Stimulated activated CD8-positive, alpha-beta memory T cell treated with anti-CD3 and anti-CD28 coated beads, Interleukin-12 subunit alpha, Interleukin-12 subunit beta, amount 100 ng/mL, for 24 hours (primary cell): ENCODE measurements around the gene KIF18B.

ENCODE experiments used
- DNase-seq: peaks from one replicate; pipeline ENCODE4 v3.0.0-alpha.2; 2020; ENCODE audit errors: extremely low read depth

KIF18B gene

DNA sequence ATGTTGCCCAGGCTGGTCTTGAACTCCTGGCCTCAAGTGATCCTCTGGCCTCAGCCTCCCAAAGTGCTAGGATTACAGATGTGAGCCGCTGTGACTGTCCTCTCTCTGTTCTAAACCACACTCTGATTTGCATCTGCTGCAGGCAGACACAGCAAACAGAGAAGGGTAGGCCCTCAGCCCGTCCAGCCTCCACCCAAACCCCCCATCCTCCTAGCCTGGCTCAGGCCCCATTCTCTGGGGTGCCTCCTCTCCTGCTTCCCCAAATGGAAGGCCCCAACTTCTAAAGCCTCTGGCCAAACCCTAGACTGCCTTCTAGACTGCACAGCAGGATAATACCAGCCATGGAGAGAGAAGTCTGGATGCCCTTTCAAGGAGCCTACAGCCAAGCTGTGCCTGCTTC lies 28.2 kb downstream of the KIF18B start:
- no peak for DNase-seq

DNA sequence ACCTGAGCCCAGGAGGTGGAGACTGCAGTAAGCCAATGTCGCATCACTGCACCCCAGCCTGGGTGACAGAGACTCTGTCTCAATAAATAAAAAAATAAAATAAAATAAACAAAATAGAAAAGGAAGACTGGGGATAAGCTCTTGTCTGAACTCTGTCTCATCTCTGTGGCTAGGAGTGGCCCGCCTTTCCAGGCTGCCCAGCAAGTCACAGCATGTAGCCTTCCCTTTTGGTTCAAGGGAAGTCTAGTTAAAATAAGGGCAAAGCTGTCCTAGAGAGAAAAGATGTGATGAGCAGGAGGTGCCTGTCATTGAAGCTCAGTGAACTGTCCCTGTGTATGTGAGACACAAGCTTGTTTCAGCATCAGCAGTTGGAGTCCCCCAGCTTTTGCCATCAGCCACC lies 29.6 kb downstream of the KIF18B start:
- no peak for DNase-seq

GRCh38 chr17:44917456-44917855 lies 30.1 kb downstream of the KIF18B start:
- no peak for DNase-seq

DNA sequence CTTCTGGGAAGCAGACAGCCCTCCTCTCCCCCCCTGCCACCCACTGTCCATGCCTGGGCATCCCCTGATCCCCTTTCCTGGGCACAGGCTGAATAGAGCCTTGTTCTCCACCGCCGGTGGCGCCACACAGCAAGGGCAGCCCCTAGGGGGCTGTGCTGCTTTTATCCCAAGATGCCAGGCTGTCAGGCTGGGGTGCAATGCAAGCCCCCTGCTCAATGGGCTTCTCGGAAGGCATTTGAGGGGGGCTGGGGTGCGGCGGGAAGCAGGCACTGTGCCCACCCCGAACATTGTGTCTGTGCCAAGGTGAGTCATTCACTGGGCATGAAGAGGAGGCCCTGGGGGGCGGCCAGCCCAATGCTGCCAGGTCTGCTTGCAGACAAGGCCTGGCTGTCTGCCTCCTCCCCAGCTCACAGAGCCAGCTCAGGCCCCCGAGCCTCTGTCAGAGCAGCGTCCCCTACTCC lies 30.8 kb downstream of the KIF18B start:
- DNase-seq: no peak

- DNase-seq: no peak
These were observed 31.5 kb downstream of the KIF18B start for GRCh38 chr17:44915862-44916780.

DNA sequence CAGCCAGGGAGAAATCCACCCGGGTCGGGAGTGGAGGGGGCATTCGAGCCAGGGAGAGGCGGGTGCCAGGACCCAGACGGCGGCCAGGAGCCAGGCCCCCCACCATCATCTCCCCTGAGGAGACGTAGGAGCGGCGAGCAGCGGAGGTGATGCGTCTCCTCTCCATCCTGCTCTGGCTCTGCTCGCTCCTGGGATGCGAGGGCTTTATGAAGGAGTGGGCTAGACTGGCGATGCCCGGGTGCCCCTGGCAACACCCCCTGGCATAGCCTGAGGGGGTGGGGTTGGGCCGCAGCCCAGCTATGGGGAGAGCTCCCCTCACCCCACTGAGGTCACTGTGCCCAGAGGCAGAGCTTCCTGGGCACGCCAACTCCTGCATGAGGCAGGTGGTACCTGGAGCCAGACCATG lies 32.2 kb downstream of the KIF18B start, which contains the start of gene GFAP:
GFAP (minus strand) TSS at position 180 of the 406 bp plus-strand sequence; CDS start at position 166, 14 bp downstream.
- DNase-seq: no peak

DNA sequence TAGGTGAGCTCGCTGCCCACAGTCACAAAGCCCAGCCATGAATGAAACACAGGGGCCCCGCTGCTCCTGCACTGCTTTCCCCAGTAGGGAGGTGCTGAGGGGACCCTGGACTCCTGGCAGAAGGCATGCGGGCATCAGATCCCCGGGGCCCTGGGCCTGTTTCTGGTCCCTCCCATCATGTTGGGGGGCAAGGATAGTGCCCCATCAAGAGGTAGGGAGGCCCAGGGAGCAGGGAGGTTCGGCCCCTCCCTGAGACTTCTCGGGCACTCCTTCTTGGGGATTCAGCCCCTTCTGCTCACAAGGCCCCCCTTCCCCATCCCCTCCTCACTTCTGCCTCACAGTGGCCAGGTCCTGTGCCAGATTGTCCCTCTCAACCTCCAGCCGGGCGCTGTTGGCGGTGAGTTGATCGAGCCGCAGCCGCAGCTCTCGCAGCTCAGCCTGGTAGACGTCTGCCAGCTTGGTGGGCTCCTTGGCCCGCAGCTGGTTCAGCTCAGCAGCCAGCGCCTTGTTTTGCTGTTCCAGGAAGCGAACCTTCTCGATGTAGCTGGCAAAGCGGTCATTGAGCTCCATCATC lies 32.8 kb downstream of the KIF18B start:
- no peak for DNase-seq

DNA sequence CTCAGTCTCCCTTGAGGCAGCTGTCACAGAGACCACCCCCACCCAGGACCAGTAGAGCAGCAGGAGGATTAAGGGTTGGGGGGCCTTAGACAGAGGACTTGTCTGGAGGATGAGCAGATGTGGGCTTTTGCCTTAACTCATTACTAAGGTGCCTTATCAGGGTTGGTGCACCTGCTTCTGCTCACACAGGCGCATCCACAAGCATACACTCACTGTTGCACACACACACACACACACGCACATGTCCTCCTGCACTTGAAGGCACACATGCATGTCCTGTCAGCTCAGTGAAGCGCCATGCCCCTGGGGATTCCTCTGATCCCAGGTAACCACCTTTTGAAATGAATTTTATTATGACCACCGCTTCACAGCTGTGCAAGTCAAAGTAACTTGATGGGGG lies 33.4 kb downstream of the KIF18B start:
- no peak for DNase-seq

DNA sequence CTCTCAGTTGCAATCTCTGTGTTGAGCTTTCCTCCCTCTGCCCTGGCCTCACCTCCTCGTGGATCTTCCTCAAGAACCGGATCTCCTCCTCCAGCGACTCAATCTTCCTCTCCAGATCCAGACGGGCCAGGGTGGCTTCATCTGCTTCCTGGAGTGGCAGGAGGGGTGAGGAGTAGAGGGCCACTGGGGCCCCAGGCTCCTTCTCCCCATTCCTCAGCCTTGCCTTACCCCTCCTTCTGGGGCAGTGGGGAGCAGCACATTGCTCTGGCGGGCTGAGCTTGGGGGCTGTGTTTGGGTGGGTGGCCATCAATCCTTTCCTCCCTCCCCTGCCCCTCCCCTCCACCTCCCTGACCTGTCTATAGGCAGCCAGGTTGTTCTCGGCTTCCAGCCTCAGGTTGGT lies 33.9 kb downstream of the KIF18B start:
- DNase-seq: no peak

DNA sequence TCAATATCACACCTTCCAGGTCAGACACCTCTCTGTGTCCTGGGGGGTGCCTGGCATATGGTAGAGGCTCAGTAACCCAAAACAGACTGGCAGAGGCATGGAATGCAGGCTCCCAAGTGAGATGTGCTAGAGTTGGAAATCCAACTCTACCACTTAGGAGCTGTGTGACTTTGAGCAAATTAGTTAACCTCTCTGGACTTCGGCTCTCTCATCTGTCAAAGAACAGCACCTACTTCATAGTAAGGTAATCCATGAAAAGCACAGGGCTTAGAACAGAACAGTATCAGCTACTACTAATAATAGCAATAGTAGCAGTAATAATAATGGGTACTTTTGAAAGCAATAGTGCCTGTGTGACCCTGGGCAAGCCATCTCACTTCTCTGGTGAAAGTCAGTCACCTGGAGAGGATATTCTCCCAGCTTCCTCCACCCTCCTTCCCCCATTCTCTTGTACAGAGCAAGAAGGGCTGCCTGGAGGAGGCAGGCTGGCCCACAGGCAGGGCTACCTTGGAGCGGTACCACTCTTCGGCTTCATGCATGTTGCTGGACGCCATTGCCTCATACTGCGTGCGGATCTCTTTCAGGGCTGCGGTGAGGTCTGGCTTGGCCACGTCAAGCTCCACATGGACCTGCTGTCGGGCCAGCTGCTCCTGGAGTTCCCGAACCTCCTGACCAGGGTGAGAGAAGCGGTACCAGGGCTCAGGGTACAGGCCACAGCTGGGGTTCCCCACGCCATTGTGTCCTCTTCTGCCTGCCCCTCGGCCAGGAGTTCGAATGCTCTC lies 34.6 kb downstream of the KIF18B start:
- DNase-seq: no peak

DNA sequence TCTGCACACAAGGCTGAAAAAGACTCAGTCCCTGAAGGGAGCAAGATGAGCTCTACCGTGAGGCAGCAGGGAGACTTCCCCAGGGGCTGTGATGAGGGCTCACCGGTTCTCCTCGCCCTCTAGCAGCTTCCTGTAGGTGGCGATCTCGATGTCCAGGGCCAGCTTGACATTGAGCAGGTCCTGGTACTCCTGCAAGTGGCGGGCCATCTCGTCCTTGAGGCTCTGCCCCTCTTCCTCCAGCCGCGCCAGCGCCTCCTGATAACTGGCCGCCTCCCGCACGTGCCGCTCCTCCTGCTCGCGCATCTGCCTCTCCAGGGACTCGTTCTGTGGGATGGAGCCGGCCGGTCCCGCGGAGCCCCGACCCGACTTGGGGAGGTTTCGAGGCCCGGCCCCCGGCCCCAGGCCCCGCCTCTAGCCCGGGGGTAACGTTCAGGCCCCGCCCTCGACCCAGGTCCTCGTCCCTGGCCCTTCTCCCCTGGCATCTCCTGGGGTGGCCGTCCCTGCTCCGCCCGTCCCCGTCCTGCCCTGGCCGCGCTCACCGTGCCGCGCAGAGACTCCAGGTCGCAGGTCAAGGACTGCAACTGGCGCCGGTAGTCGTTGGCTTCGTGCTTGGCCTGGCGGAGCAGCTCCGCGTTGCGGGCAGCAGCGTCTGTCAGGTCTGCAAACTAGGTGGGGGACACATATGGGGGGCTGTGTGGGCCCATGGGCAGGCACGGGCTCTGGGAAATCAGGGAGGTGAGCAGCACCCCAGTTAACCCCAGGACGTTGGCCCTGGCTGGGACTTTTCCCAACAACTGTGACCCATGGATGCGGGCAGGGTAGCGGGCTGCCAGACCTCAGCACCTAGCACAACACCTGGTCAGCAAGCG lies 36.2 kb downstream of the KIF18B start:
- no peak for DNase-seq

DNA sequence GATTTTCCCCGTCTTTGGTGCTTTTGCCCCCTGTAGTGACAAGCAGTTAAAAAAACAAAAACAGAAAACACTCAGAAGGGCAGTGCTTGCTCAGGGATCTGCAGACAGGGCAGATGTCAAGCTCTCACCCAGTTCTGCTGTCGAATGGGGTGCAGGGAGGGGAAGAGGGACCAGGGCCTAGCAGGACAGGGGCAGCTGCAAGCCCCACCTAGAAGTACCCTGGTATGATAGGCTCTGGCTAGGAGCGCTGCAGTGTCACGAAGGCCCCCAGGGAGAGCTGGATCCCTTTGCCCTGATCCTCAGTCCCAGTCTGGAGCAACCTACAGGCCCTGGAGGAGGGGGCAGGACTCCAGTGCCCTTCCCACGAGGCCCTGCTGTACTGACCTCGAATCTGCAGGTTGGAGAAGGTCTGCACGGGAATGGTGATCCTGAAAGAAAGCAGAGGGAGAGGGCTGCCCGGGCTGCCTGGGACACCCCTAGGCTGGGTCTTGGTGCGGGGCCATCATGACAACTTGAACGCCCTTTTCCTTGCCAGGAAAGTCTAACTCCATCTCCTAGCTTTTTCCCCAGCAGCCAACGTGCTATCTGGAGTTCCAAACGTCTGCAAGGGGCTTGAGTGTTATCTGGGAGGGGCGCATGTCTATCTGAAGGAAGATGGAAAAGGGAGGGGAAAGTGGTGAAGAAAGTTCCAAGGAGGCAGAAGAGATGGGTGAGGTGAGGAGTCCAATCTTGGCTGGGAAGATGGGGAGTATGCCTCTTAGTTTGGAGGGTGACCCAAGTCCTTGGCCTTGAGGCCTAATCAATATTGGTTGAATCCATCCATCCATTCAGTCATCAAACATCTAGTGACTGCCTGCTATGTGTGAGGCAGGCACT lies 37.1 kb downstream of the KIF18B start:
- no peak for DNase-seq

- DNase-seq: no peak
These were observed 37.9 kb downstream of the KIF18B start for GRCh38 chr17:44909681-44910144.

DNA sequence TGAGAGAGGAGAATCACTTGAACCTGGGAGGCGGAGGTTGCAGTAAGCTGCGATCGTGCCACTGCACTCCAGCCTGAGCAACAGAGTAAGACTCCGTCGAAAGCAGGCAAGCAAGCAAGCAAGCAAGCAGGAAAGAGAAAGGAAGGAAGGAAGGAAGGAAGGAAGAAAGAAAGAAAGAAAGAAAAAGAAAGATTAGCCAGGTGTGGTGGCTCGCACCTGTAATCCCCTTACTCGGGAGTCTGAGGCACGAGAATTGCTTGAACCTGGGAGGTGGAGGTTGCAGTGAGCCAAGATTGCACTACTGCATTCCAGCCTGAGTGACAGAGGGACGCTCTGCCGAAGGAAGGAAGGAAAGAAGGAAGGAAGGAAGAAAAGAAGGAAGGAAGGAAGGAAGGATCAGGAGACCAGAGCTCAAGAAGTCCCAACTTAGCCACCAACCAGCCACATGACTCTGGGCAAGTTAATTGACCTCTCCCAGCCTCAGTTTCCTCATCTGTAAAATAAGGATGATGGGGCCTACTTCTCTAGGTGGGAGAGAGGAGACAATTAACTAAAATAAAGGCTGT lies 38.7 kb downstream of the KIF18B start:
- no peak for DNase-seq

- DNase-seq: no peak
These were observed 39.7 kb downstream of the KIF18B start for GRCh38 chr17:44907729-44908470.

GRCh38 chr17:44906763-44907728 lies 40.5 kb downstream of the KIF18B start:
- DNase-seq: no peak

DNA sequence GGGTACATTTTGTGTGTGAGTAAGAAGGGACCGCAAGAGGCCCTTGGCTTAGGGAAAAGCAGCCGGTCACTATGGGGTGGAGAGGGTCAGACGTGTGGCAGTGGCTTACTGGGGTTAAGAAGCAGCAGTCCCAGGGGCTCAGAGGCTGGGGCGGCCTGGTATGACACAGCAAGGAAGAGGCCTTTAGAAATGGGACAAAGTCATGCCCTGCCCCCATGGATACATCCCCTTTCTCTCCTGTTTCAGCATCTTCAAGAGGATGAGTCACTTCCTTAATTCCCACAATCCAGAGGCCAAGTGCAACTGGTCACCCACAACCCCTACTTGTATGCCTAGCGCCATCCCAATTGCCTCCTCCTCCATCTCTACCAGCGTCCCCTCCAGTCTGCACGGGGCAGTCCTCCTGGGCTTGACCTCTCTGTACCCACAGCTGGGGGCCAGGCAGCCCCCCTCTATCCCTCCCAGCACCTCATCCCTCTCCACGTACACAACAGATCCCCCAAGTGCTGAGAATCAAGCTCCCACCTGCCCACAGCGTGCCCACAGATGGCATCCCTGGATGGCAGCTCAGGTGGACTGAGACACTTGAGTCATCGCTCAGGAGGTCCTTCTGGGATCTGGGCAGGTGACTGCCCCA lies 41.4 kb downstream of the KIF18B start:
- DNase-seq: no peak
